ENCODE data around the gene MRPL20. TPM values are rescaled to one million over a fixed set of nuclear protein-coding genes. Genes with fewer than 3 reads are reported as not detected.

The MRPL20 gene
- total RNA-seq, 2 donors from 2014 or later: 72.8 to 85.9 TPM

- H3K36me3 ChIP-seq (replicated peaks in 1 of 2; ENCODE audit: insufficient read depth in 1 of 2, low read depth in 2 of 2): no peaks in the 10 kb centered on the region
- peaks cover 36% of the 10 kb centered on the region for H3K4me1 ChIP-seq
- no peaks in the 10 kb centered on the region for H3K27me3 ChIP-seq
- DNase-seq (no peak), ATAC-seq (no peak)
- intact Hi-C loops (cut with DNase I): no loop called here
- TF ChIP-seq POLR2A (IDR thresholded peaks at IDR 0.05) (no peak), CTCF (IDR thresholded peaks at IDR 0.05) (no peak)
- peak overlapping the region; percentile 98 to 100 for H3K4me3 ChIP-seq
- peak overlapping the region in 3 of 4 donors; percentile 78 to 96 (median 93) for H3K27ac ChIP-seq
- H3K9me3 ChIP-seq: no peaks in the 10 kb centered on the region
- 36 to 67% methylated on average over 24 to 50 of the region's 52 CpGs for WGBS, 2 donors
Measured at GRCh38 chr1:1373815-1374588, 33.1 kb downstream of the MRPL20 start.

GRCh38 chr1:1373051-1373814, 33.9 kb downstream of the MRPL20 start:
- H3K4me1 ChIP-seq: peaks cover 36% of the 10 kb centered on the region
- no peaks in the 10 kb centered on the region for H3K9me3 ChIP-seq
- 73 to 77% methylated on average over 17 to 26 of the region's 26 CpGs for WGBS, 2 donors
- H3K36me3 ChIP-seq (replicated peaks in 1 of 2; ENCODE audit: insufficient read depth in 1 of 2, low read depth in 2 of 2): no peaks in the 10 kb centered on the region
- H3K27me3 ChIP-seq: no peaks in the 10 kb centered on the region
- H3K27ac ChIP-seq: peak overlapping the region in 1 of 4 donors; percentile 12
- intact Hi-C loops (cut with DNase I): no loop called here
- ATAC-seq (no peak), DNase-seq (no peak)
- no peak for TF ChIP-seq POLR2A (IDR thresholded peaks at IDR 0.05)
- no peak for TF ChIP-seq CTCF (IDR thresholded peaks at IDR 0.05)
- no peak overlapping the region for H3K4me3 ChIP-seq

GRCh38 chr1:1371746-1372711, 35.1 kb downstream of the MRPL20 start:
- H3K27me3 ChIP-seq: no peaks in the 10 kb centered on the region
- TF ChIP-seq CTCF (IDR thresholded peaks at IDR 0.05): peak; percentile 81 to 97 (median 85)
- TF ChIP-seq POLR2A (IDR thresholded peaks at IDR 0.05): no peak
- no peaks in the 10 kb centered on the region for H3K36me3 ChIP-seq (replicated peaks in 1 of 2; ENCODE audit: insufficient read depth in 1 of 2, low read depth in 2 of 2)
- DNase-seq: peak; percentile 72 to 81 (median 76)
- H3K4me3 ChIP-seq: no peak overlapping the region
- WGBS, 2 donors: 13 to 16% methylated on average over 3 to 24 of the region's 26 CpGs
- H3K27ac ChIP-seq: peak overlapping the region in 3 of 4 donors; percentile 18 to 40 (median 33)
- intact Hi-C loops (cut with DNase I): no loop called here
- peaks cover 36% of the 10 kb centered on the region for H3K4me1 ChIP-seq
- no peaks in the 10 kb centered on the region for H3K9me3 ChIP-seq
- peak; percentile 26 for ATAC-seq

- no peak for DNase-seq
- Histone ChIP-seq H3K9me3 (no peaks in the 10 kb centered on the region), H3K36me3 (replicated peaks in 1 of 2; ENCODE audit: insufficient read depth in 1 of 2, low read depth in 2 of 2) (no peaks in the 10 kb centered on the region), H3K27me3 (no peaks in the 10 kb centered on the region), H3K27ac (peak overlapping the region in 2 of 4 donors; percentile 18 to 40), H3K4me1 (peaks cover 35% of the 10 kb centered on the region), H3K4me3 (no peak overlapping the region)
- TF ChIP-seq CTCF (IDR thresholded peaks at IDR 0.05): no peak
- TF ChIP-seq POLR2A (IDR thresholded peaks at IDR 0.05): no peak
- intact Hi-C loops (cut with DNase I): no loop called here
- ATAC-seq: no peak
- 52 to 93% methylated on average over 2 to 12 of the region's 12 CpGs for WGBS, 2 donors
Measured at GRCh38 chr1:1371364-1371745, 35.7 kb downstream of the MRPL20 start.

All from body of pancreas (tissue), 4 donors.